RWPE1 (cell line): ENCODE measurements around the gene ALKBH2.
A peak's percentile ranks its signal among the peaks of the same experiment; 100 is the strongest.

Experiments used
- CTCF ChIA-PET: fragments of 350-600 bp; sonication (Branson Sonifier 250); formaldehyde crosslinking; extraction: SDS; loops from one replicate; lab custom pipeline; 2021; lab: Yijun Ruan, JAX
- POLR2A ChIA-PET: fragments of 400-600 bp; formaldehyde crosslinking; extraction: SDS; loops from one replicate; lab custom pipeline; 2020; ENCODE audit warnings: antibody characterized with exemption; ENCODE audit not compliant: low non-redundant PET; lab: Yijun Ruan, JAX
- DNase-seq: peaks from one replicate; pipeline ENCODE4 v3.0.0; 2012; ENCODE audit warnings: low spot score
- H3K27ac ChIP-seq: fragments of 450-650 bp; 2 replicates; pipeline ENCODE4 v1.5.1; 2017
- CTCF ChIP-seq: fragments of 450-650 bp; conservative IDR thresholded peaks from 2 replicates; pipeline ENCODE4 v1.5.1; 2017; ENCODE audit warnings: low read depth, mild to moderate bottlenecking

The ALKBH2 gene

GRCh38 chr12:109093022-109093918, at the start of gene ALKBH2:
Gene ALKBH2 (minus strand): TSS chr12:109093472. CDS start chr12:109092786, 686 bp downstream.
- ChIA-PET CTCF (interaction anchor here (0.5 to 1.0 kb wide), 16 partner anchors 10 to 1153 kb away, joined by 3 to 6 read pairs (median 4); no protein-coding TSS in a partner anchor), POLR2A (no interaction called here)
- peak; percentile 97 for TF ChIP-seq CTCF
- H3K27ac ChIP-seq, result peak within 1 kb of the TSS; percentile 59
- DNase-seq, result peak; percentile 84

DNA sequence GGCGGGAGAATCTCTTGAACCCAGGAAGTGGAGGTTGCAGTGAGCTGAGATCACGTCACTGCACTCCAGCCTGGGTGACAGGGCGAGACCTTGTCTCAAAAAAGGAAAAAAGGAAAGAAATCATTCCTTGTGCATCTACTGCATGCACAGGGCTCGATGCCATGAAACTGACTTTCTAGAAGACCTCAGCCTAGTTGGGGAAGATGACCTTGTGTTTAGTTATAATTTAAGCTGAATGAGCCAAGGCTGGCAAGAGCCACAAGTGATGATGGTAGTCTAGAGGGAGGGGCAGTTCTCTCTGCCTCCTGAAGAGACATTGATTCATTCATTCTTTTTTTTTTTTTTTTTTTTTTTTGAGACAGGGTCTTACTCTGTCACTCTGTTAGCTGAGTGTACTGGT, 47.3 kb upstream of the ALKBH2 start:
- no peak for DNase-seq
- no peak overlapping the region for H3K27ac ChIP-seq
- no peak for TF ChIP-seq CTCF
- POLR2A ChIA-PET, result interaction anchor here (0.6 kb wide), 1 partner anchor 197 kb away, joined by 9 read pairs; no protein-coding TSS in a partner anchor
- CTCF ChIA-PET, result no interaction called here

GRCh38 chr12:109139791-109140190, 46.5 kb upstream of the ALKBH2 start:
- no peak overlapping the region for H3K27ac ChIP-seq
- TF ChIP-seq CTCF, result no peak
- ChIA-PET CTCF (no interaction called here), POLR2A (no interaction called here)
- DNase-seq, result no peak

DNA sequence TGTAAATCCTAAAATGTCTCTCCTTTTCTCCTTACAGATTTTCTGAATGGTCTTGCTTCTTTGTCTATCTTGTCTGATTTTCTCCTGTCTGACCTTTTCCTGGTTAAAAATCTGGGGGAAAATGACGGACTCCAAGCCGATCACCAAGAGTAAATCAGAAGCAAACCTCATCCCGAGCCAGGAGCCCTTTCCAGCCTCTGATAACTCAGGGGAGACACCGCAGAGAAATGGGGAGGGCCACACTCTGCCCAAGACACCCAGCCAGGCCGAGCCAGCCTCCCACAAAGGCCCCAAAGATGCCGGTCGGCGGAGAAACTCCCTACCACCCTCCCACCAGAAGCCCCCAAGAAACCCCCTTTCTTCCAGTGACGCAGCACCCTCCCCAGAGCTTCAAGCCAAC, 46.1 kb upstream of the ALKBH2 start:
- CTCF ChIA-PET, result interaction anchor here (1.1 kb wide), 1 partner anchor 28 kb away, joined by 9 read pairs; no protein-coding TSS in a partner anchor
- no peak for TF ChIP-seq CTCF
- H3K27ac ChIP-seq, result no peak overlapping the region
- POLR2A ChIA-PET, result no interaction called here
- DNase-seq, result no peak

DNA sequence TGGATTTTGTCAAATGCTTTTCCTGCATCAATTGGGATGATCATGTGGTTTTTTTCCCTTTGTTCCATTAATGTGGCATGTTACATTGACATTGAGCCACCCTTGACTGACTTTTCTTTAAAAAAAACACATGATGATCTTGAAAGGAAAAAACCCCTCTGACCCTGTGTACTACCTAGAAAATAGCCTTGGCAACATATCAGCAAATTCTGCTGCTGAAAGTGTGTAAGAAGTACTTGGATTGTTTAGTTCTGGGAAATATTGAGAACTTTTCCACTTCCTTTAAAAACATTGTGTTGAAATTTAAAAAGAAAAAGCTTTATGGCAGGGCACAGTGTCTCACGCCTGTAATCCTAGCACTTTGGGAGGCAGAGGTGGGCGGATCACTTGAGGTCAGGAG, 43.8 kb upstream of the ALKBH2 start:
- CTCF ChIA-PET, result no interaction called here
- POLR2A ChIA-PET, result no interaction called here

More for the DNA sequence above, 43.8 kb upstream of the ALKBH2 start:
- no peak for DNase-seq
- H3K27ac ChIP-seq, result no peak overlapping the region
- no peak for TF ChIP-seq CTCF
